ENCODE results near the gene UQCC5. TPM values are rescaled to one million over a fixed set of nuclear protein-coding genes. Genes with fewer than 3 reads are reported as not detected.

Gene UQCC5, protein sequence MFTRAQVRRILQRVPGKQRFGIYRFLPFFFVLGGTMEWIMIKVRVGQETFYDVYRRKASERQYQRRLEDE
- 10 to 100 TPM; 12.3 to 13.1 TPM for total RNA-seq

DNA sequence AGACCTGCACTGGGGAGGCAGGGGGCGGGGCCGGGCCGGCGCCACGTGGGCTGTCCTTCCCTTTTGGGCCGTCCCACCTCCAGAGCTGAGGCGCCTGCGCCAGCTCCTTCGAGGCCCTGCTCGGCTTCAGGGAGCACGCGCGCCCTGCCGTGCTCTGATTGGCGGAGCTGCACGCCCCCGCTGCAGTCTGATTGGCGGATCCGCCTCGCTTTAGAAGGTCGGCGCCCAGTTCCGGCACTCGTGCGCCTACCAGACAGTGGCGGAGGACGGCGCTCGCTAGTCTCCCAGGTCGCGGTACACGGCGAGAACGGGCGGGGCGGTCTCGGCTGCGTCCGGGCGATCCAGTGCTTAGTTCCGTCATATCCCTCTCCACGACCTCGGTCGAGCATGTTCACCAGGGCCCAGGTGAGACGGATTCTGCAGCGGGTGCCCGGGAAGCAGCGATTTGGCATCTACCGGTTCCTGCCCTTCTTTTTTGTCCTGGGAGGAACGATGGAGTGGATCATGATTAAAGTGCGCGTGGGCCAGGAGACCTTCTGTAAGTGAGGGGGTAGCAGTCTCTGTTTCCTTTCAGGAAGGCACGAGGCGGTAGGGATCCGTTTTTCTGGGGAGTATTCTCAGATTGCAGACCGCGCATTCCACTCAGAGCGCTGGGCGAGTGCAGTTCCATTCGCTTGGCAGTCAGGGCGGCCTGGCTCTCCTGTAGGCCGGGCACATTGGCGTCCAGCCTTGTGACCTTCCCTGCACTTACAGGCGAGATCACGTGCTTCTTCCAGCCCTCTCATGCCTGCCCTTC is at the start of gene UQCC5:
Gene UQCC5 (plus strand): TSS at position 237 of the 796 bp plus-strand sequence. CDS start 151 bp downstream, at position 388.
- Mint-ChIP-seq H3K27me3 (ENCODE audit: low read depth) (no peaks in the 10 kb centered on the region), H3K4me1 (ENCODE audit: low read depth) (peaks cover 49% of the 10 kb centered on the region), H3K36me3 (ENCODE audit: low read depth) (peaks cover 16% of the 10 kb centered on the region), H3K9me3 (no peaks in the 10 kb centered on the region), H3K27ac (peak within 1 kb of the TSS; percentile 87), H3K4me3 (peak within 1 kb of the TSS; percentile 91)
- CTCF ChIA-PET, result interaction anchor here (0.6 to 0.9 kb wide), 3 partner anchors 91 to 197 kb away, joined by 3 to 6 read pairs (median 4); no protein-coding TSS in a partner anchor
- DNase-seq, result peak; percentile 98
- intact Hi-C loops (cut with micrococcal nuclease), result loop anchor here (1.0 to 10.0 kb wide), 9 partner anchors 81 to 808 kb away; partner anchors contain the start of genes ACY1, DCP1A, DUSP7 and NEK4

DNA sequence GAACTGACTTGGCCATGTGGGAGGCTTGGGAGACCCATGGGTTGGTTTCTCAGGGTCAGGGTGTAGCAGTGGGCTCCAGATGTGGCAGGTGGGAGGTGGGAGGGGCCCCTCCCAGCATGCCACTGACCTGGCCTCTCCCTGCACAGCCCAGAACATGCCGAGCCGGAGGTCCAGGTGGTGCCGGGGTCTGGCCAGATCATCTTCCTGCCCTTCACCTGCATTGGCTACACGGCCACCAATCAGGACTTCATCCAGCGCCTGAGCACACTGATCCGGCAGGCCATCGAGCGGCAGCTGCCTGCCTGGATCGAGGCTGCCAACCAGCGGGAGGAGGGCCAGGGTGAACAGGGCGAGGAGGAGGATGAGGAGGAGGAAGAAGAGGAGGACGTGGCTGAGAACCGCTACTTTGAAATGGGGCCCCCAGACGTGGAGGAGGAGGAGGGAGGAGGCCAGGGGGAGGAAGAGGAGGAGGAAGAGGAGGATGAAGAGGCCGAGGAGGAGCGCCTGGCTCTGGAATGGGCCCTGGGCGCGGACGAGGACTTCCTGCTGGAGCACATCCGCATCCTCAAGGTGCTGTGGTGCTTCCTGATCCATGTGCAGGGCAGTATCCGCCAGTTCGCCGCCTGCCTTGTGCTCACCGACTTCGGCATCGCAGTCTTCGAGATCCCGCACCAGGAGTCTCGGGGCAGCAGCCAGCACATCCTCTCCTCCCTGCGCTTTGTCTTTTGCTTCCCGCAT is 49.2 kb upstream of the UQCC5 start:
- Mint-ChIP-seq H3K27me3 (ENCODE audit: low read depth) (no peaks in the 10 kb centered on the region), H3K27ac (no peak overlapping the region), H3K9me3 (no peaks in the 10 kb centered on the region), H3K36me3 (ENCODE audit: low read depth) (peaks cover 7% of the 10 kb centered on the region), H3K4me3 (no peak overlapping the region), H3K4me1 (ENCODE audit: low read depth) (no peaks in the 10 kb centered on the region)
- CTCF ChIA-PET, result no interaction called here
- DNase-seq, result no peak
- intact Hi-C loops (cut with micrococcal nuclease), result no loop called here

DNA sequence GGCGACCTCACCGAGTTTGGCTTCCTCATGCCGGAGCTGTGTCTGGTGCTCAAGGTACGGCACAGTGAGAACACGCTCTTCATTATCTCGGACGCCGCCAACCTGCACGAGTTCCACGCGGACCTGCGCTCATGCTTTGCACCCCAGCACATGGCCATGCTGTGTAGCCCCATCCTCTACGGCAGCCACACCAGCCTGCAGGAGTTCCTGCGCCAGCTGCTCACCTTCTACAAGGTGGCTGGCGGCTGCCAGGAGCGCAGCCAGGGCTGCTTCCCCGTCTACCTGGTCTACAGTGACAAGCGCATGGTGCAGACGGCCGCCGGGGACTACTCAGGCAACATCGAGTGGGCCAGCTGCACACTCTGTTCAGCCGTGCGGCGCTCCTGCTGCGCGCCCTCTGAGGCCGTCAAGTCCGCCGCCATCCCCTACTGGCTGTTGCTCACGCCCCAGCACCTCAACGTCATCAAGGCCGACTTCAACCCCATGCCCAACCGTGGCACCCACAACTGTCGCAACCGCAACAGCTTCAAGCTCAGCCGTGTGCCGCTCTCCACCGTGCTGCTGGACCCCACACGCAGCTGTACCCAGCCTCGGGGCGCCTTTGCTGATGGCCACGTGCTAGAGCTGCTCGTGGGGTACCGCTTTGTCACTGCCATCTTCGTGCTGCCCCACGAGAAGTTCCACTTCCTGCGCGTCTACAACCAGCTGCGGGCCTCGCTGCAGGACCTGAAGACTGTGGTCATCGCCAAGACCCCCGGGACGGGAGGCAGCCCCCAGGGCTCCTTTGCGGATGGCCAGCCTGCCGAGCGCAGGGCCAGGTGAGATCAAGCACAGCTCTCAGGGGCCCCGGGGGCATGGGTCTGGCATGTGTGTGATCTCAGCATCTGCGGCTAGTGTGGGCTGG is 48.4 kb upstream of the UQCC5 start:
- Mint-ChIP-seq H3K4me3 (no peak overlapping the region), H3K36me3 (ENCODE audit: low read depth) (peaks cover 9% of the 10 kb centered on the region), H3K27me3 (ENCODE audit: low read depth) (no peaks in the 10 kb centered on the region), H3K27ac (no peak overlapping the region), H3K9me3 (no peaks in the 10 kb centered on the region), H3K4me1 (ENCODE audit: low read depth) (no peaks in the 10 kb centered on the region)
- CTCF ChIA-PET, result no interaction called here
- intact Hi-C loops (cut with micrococcal nuclease), result no loop called here
- no peak for DNase-seq

DNA sequence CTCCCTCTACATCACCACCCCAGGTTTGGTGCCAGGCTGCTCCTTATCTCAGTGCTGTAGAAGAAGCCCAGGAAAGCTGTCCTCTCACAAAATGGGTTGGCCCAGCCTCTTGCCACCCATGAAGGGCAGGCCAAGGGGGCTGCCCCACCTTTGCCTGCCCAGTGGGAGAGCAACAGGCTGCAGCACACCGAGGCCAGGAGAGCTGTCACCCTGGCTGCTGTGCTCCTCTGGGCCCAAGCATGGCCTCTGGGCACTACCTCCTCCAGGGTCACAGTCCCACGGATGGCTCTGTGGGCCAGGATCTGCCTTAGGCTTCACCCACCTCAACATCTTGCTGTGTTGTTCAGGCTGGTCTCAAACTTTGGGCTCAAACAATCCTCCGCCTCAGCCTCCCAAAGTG is 47.7 kb upstream of the UQCC5 start:
- CTCF ChIA-PET, result no interaction called here
- DNase-seq, result no peak
- H3K9me3 Mint-ChIP-seq, result no peaks in the 10 kb centered on the region
- H3K4me1 Mint-ChIP-seq (ENCODE audit: low read depth), result no peaks in the 10 kb centered on the region
- H3K27ac Mint-ChIP-seq, result no peak overlapping the region
- H3K4me3 Mint-ChIP-seq, result no peak overlapping the region
- intact Hi-C loops (cut with micrococcal nuclease), result no loop called here
- peaks cover 9% of the 10 kb centered on the region for H3K36me3 Mint-ChIP-seq (ENCODE audit: low read depth)
- no peaks in the 10 kb centered on the region for H3K27me3 Mint-ChIP-seq (ENCODE audit: low read depth)

DNA sequence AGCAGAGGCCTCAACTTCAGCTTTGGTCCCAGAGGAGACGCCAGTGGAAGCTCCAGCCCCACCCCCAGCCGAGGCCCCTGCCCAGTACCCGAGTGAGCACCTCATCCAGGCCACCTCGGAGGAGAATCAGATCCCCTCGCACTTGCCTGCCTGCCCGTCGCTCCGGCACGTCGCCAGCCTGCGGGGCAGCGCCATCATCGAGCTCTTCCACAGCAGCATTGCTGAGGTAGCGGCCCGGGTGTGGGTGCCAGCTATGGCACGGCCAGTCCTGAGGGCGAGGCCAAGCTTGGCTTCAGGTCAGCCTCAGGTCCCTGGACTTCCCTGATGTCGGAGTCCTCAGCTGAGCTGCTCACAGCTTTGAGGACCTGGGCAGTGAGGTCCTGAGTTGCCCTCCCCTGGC is 47.0 kb upstream of the UQCC5 start:
- H3K27ac Mint-ChIP-seq, result no peak overlapping the region
- H3K9me3 Mint-ChIP-seq, result no peaks in the 10 kb centered on the region
- no peak for DNase-seq
- no peaks in the 10 kb centered on the region for H3K4me1 Mint-ChIP-seq (ENCODE audit: low read depth)
- H3K36me3 Mint-ChIP-seq (ENCODE audit: low read depth), result peaks cover 9% of the 10 kb centered on the region
- no peak overlapping the region for H3K4me3 Mint-ChIP-seq
- intact Hi-C loops (cut with micrococcal nuclease), result no loop called here
- CTCF ChIA-PET, result no interaction called here
- H3K27me3 Mint-ChIP-seq (ENCODE audit: low read depth), result no peaks in the 10 kb centered on the region

DNA sequence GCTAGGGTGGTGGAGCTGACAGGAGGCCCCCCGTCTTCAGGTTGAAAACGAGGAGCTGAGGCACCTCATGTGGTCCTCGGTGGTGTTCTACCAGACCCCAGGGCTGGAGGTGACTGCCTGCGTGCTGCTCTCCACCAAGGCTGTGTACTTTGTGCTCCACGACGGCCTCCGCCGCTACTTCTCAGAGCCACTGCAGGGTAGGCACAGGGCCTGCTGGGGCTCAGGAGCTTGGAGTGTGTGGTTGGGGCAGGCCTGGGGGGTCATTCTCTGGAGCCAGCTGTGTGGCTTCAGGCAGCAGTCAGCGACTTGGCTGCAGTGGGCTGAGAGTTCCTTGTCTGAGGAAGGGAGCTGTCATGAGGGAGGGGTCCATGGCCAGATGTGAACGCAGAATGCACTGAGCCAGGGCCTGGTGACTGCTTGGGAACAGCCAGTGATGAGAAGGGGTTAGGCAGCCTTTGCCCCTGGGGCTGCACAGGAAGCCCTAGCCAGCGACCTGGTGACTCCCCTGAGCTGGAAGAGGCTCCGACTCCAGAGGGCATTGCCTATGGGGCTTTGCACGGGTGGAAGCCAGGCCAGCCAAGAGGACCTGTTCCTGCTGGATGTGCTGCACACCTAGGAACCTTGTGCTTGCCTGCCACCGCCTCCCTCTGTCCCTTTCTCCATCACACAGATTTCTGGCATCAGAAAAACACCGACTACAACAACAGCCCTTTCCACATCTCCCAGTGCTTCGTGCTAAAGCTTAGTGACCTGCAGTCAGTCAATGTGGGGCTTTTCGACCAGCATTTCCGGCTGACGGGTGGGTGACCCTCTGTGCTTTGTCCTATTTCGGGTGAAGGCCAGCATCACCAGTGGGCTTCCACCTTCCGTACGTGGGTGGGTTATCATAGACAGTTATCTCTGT is 46.1 kb upstream of the UQCC5 start:
- intact Hi-C loops (cut with micrococcal nuclease), result no loop called here
- H3K4me1 Mint-ChIP-seq (ENCODE audit: low read depth), result no peaks in the 10 kb centered on the region
- no peak overlapping the region for H3K4me3 Mint-ChIP-seq
- no peak for DNase-seq
- no peak overlapping the region for H3K27ac Mint-ChIP-seq
- CTCF ChIA-PET, result interaction anchor here (0.8 kb wide), 1 partner anchor 49 kb away, joined by 3 read pairs; no protein-coding TSS in a partner anchor
- H3K27me3 Mint-ChIP-seq (ENCODE audit: low read depth), result no peaks in the 10 kb centered on the region
- H3K36me3 Mint-ChIP-seq (ENCODE audit: low read depth), result peaks cover 9% of the 10 kb centered on the region
- no peaks in the 10 kb centered on the region for H3K9me3 Mint-ChIP-seq

DNA sequence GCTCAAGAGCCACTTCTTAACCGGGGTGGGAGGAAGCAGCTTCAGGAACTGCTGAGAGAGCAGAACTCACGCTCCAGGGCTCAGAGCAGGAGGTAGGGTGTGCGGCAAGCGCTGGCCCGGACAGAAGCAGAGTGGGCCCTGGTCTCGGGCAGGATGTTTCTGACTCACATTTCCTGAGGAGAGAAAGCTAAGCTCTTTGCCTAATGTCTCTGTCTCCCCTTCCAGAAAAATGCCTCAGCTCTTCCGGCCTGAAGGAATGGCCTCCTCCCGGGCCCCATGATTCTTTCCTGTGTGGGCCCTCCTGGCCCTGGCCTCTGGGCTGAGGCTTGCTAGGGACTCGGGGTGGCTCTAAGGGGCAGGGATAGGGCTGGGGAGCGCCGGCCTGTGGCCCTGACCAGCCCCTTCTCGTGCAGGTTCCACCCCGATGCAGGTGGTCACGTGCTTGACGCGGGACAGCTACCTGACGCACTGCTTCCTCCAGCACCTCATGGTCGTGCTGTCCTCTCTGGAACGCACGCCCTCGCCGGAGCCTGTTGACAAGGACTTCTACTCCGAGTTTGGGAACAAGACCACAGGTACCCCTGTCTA is 45.4 kb upstream of the UQCC5 start:
- CTCF ChIA-PET, result interaction anchor here (0.8 kb wide), 1 partner anchor 48 kb away, joined by 3 read pairs; no protein-coding TSS in a partner anchor

DNA sequence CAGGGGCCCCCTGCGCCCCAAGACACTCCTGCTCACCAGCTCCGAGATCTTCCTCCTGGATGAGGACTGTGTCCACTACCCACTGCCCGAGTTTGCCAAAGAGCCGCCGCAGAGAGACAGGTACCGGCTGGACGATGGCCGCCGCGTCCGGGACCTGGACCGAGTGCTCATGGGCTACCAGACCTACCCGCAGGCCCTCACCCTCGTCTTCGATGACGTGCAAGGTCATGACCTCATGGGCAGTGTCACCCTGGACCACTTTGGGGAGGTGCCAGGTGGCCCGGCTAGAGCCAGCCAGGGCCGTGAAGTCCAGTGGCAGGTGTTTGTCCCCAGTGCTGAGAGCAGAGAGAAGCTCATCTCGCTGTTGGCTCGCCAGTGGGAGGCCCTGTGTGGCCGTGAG is 44.3 kb upstream of the UQCC5 start:
- CTCF ChIA-PET, result interaction anchor here (1.2 kb wide), 1 partner anchor 26 kb away, joined by 3 read pairs; no protein-coding TSS in a partner anchor
- no peaks in the 10 kb centered on the region for H3K27me3 Mint-ChIP-seq (ENCODE audit: low read depth)
- DNase-seq, result no peak
- no peaks in the 10 kb centered on the region for H3K9me3 Mint-ChIP-seq
- intact Hi-C loops (cut with micrococcal nuclease), result no loop called here
- no peak overlapping the region for H3K27ac Mint-ChIP-seq
- no peaks in the 10 kb centered on the region for H3K4me1 Mint-ChIP-seq (ENCODE audit: low read depth)
- no peak overlapping the region for H3K4me3 Mint-ChIP-seq
- H3K36me3 Mint-ChIP-seq (ENCODE audit: low read depth), result peaks cover 9% of the 10 kb centered on the region

More for the DNA sequence above, 45.4 kb upstream of the UQCC5 start:
- Mint-ChIP-seq H3K4me3 (no peak overlapping the region), H3K27ac (no peak overlapping the region), H3K4me1 (ENCODE audit: low read depth) (no peaks in the 10 kb centered on the region), H3K9me3 (no peaks in the 10 kb centered on the region), H3K36me3 (ENCODE audit: low read depth) (peaks cover 9% of the 10 kb centered on the region), H3K27me3 (ENCODE audit: low read depth) (no peaks in the 10 kb centered on the region)
- intact Hi-C loops (cut with micrococcal nuclease), result no loop called here
- DNase-seq, result no peak

DNA sequence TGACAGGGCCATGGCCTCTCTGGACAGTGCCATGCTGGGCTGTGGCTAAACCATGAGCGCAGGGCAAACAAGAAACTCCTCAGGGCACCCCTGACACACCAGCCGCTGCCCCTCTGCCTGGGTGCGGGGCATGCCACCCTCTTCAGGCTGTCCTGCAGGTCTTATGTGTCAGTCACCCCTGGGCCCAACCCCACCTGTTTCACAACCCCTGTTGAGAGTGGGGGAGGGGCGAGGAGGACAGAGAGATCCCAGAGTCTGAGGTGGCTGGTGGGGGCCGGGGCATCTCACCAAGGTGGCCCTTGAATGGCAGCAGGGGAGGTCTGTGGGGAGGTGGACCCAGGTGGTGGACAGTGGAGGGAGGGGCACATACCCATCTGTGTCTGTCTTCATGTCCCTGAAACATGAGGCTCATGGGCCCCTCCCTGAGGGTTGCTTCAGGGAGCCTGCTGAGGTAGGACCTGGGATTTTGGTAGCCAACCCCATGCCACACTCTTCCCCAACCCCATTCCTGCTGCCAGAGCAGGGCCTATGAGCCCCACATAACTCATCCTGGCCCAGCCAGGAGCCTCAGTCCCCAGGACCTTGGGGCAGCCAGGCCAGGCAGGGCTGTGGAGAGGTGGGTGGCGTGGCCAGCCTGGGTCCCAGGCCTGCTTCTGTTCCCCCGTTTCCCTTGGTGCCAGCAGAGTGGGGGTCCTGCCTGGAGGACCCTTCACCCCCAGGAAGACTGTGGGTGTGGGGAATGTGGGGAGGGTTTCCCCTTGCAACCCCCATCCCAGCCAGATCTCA is 43.0 kb upstream of the UQCC5 start:
- CTCF ChIA-PET, result no interaction called here
- Mint-ChIP-seq H3K9me3 (no peaks in the 10 kb centered on the region), H3K27ac (no peak overlapping the region), H3K4me1 (ENCODE audit: low read depth) (no peaks in the 10 kb centered on the region), H3K36me3 (ENCODE audit: low read depth) (peaks cover 6% of the 10 kb centered on the region), H3K27me3 (ENCODE audit: low read depth) (no peaks in the 10 kb centered on the region), H3K4me3 (no peak overlapping the region)
- intact Hi-C loops (cut with micrococcal nuclease), result no loop called here
- DNase-seq, result no peak

DNA sequence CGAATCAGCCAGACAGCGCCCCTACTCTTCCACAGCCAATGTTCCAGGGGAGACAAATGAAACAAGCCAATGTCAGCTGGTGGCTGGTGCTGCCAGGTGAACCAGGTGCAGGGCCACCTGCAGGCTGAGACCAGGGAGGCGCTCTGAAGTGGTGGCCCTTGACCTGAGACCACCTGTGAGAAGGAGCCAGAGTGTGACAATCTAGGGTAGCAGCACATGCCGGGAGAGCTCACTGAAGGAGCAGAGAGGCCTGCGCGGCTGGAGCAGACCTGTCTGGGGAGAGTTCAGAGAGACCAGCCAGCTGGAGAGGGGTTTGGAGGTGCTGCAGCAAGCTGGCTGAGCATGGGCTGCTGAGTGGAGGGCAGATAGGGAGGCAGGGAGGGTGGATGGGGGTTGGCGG is 42.0 kb upstream of the UQCC5 start:
- H3K27ac Mint-ChIP-seq, result no peak overlapping the region
- H3K9me3 Mint-ChIP-seq, result no peaks in the 10 kb centered on the region
- intact Hi-C loops (cut with micrococcal nuclease), result no loop called here
- CTCF ChIA-PET, result no interaction called here
- H3K4me1 Mint-ChIP-seq (ENCODE audit: low read depth), result no peaks in the 10 kb centered on the region
- H3K36me3 Mint-ChIP-seq (ENCODE audit: low read depth), result peaks cover 6% of the 10 kb centered on the region
- H3K4me3 Mint-ChIP-seq, result no peak overlapping the region
- DNase-seq, result no peak
- no peaks in the 10 kb centered on the region for H3K27me3 Mint-ChIP-seq (ENCODE audit: low read depth)

All from activated naive CD4-positive, alpha-beta T cell treated with anti-CD3 and anti-CD28 coated beads for 36 hours (primary cell).